HCT116 (cell line): ENCODE results near the gene DAO. TPM values are rescaled to one million over a fixed set of nuclear protein-coding genes. Genes with fewer than 3 reads are reported as not detected.

Experiments used
- ATAC-seq: fragments of 200-7000 bp; cut with Tn5 transposase; 2 replicates; pipeline ENCODE4 v1.9.1; 2020; ENCODE audit warnings: mild to moderate bottlenecking, moderate library complexity
- BruUV-seq: library from RNA; stranded (reverse); fragments of 400-500 nt; replicated peaks from 2 replicates; lab custom pipeline; 2021; lab: Mats Ljungman, UMichigan
- CTCF ChIA-PET: fragments of 300-600 bp; sonication (Branson Sonifier 250); formaldehyde crosslinking; loops from one replicate; lab custom pipeline; 2021; ENCODE audit warnings: antibody characterized with exemption; lab: Charles Lee
- POLR2A ChIA-PET: fragments of 300-600, 350-600 bp; sonication (Branson Sonifier 250); formaldehyde crosslinking; loops from one replicate; lab custom pipeline; 2021; ENCODE audit warnings: antibody characterized with exemption; lab: Charles Lee
- RAD21 ChIA-PET, 2 experiments: fragments of 300-600 bp; sonication (Branson Sonifier 250); formaldehyde crosslinking; loops; one replicate each; lab custom pipeline; 2023; ENCODE audit warnings: low total read pairs in 2 of 2; ENCODE audit not compliant: uncharacterized antibody in 2 of 2, unreplicated experiment in 2 of 2, low non-redundant PET in 1 of 2; lab: Charles Lee
- DNase-seq: peaks from one replicate; pipeline ENCODE4 v3.0.0-alpha.2; 2010; ENCODE audit warnings: low read depth, low spot score
- H2AFZ ChIP-seq: fragments of 200-600 bp; shearing (Covaris generic), sonication (generic); 2 replicates; pipeline ENCODE4 v1.6.1; 2017; ENCODE audit warnings: low read depth, mixed run types, mixed read lengths, antibody characterized with exemption, low read length; ENCODE audit not compliant: poor library complexity, severe bottlenecking
- H3K27ac ChIP-seq: 2 replicates; pipeline ENCODE4 v1.5.1; 2012; ENCODE audit warnings: low read depth, low read length
- H3K27me3 ChIP-seq: fragments of 200-600 bp; sonication (generic); 2 replicates; pipeline ENCODE4 v1.6.1; 2016; ENCODE audit warnings: mixed run types, low read length, mixed read lengths; ENCODE audit not compliant: insufficient read depth
- H3K36me3 ChIP-seq, 2 experiments: fragments of 200-500 bp in 1 of 2; fragments of 200-600 bp in 1 of 2; sonication (Bioruptor generic) in 1 of 2; sonication (generic) in 1 of 2; 2 replicates each; pipeline versions ENCODE4 v1.5.1 to v1.6.1; 2014 to 2016; ENCODE audit warnings: low read length in 2 of 2, inconsistent platforms in 1 of 2, mixed read lengths in 1 of 2, mixed run types in 1 of 2; ENCODE audit not compliant: insufficient read depth in 2 of 2, control insufficient read depth in 1 of 2
- H3K4me1 ChIP-seq, 2 experiments: fragments of 200-600 bp in 1 of 2; sonication (generic) in 1 of 2; 2 replicates each; pipeline versions ENCODE4 v1.5.1 to v1.6.1; 2012 to 2017; ENCODE audit warnings: low read length in 2 of 2, inconsistent platforms in 1 of 2, mild to moderate bottlenecking in 1 of 2, mixed read lengths in 1 of 2, mixed run types in 1 of 2, moderate library complexity in 1 of 2; ENCODE audit not compliant: insufficient read depth in 2 of 2, control insufficient read depth in 1 of 2
- H3K4me2 ChIP-seq: fragments of 200-600 bp; sonication (generic); 2 replicates; pipeline ENCODE4 v1.6.1; 2017; ENCODE audit warnings: mixed run types, low read length, mixed read lengths
- H3K4me3 ChIP-seq, 2 experiments: fragments of 200-600 bp in 1 of 2; sonication (generic) in 1 of 2; replicated peaks in 1 of 2; 2 replicates each; pipeline ENCODE4 v1.5.1; 2011 to 2016; ENCODE audit warnings: low read length in 2 of 2, control low read depth in 1 of 2, low read depth in 1 of 2, mild to moderate bottlenecking in 1 of 2, mixed read lengths in 1 of 2, mixed run types in 1 of 2
- H3K79me2 ChIP-seq: fragments of 200-600 bp; sonication (generic); 2 replicates; pipeline ENCODE4 v1.6.1; 2017; ENCODE audit warnings: mild to moderate bottlenecking, mixed run types, low read length, moderate library complexity, mixed read lengths; ENCODE audit not compliant: insufficient read depth
- H3K9ac ChIP-seq: fragments of 200-600 bp; sonication (generic); 2 replicates; pipeline ENCODE4 v1.6.1; 2016; ENCODE audit warnings: low read length, mixed read lengths
- H3K9me2 ChIP-seq: fragments of 200-600 bp; sonication (generic), shearing (Covaris generic); 2 replicates; pipeline ENCODE4 v1.6.1; 2017; ENCODE audit warnings: mixed run types, mild to moderate bottlenecking, moderate library complexity; ENCODE audit not compliant: insufficient read depth
- H3K9me3 ChIP-seq, 2 experiments: fragments of 200-500 bp in 1 of 2; fragments of 200-600 bp in 1 of 2; sonication (Bioruptor generic) in 1 of 2; sonication (generic) in 1 of 2; 2 replicates each; pipeline ENCODE4 v1.6.1; 2014 to 2017; ENCODE audit warnings: low read length in 2 of 2, mixed read lengths in 2 of 2, inconsistent platforms in 1 of 2, low read depth in 1 of 2, mild to moderate bottlenecking in 1 of 2, mixed run types in 1 of 2, moderate library complexity in 1 of 2; ENCODE audit not compliant: control insufficient read depth in 1 of 2, insufficient read depth in 1 of 2
- H4K20me1 ChIP-seq: fragments of 200-600 bp; sonication (generic), shearing (Covaris generic); 2 replicates; pipeline ENCODE4 v1.6.1; 2017; ENCODE audit warnings: mixed run types, mild to moderate bottlenecking, moderate library complexity; ENCODE audit not compliant: insufficient read depth
- CBX3 ChIP-seq: IDR thresholded peaks from 2 replicates; pipeline ENCODE4 v1.6.1; 2012; ENCODE audit warnings: low read depth
- CEBPB ChIP-seq: IDR thresholded peaks from 2 replicates; pipeline ENCODE4 v1.6.1; 2012; ENCODE audit warnings: low read depth
- CTCF ChIP-seq, 3 experiments: fragments of 200-600 bp in 1 of 3; sonication (generic) in 1 of 3; IDR thresholded peaks in 2 of 3; conservative IDR thresholded peaks in 1 of 3; 2 replicates each; pipeline ENCODE4 v1.5.1; 2012 to 2017; ENCODE audit warnings: low read depth in 2 of 3, low read length in 2 of 3, antibody characterized with exemption in 1 of 3, borderline replicate concordance in 1 of 3, control low read depth in 1 of 3, mild to moderate bottlenecking in 1 of 3, mixed read lengths in 1 of 3, mixed run types in 1 of 3, moderate library complexity in 1 of 3; ENCODE audit not compliant: insufficient read depth in 1 of 3
- EGR1 ChIP-seq: IDR thresholded peaks from 2 replicates; pipeline ENCODE4 v1.6.1; 2012; ENCODE audit warnings: low read depth
- ELF1 ChIP-seq: IDR thresholded peaks from 2 replicates; pipeline ENCODE4 v1.6.1; 2012; ENCODE audit warnings: low read depth, borderline replicate concordance
- EZH2 ChIP-seq: fragments of 200-600 bp; sonication (generic); IDR thresholded peaks from 2 replicates; pipeline ENCODE4 v1.6.1; 2017; ENCODE audit warnings: antibody characterized with exemption, mixed run types
- EZH2phosphoT487 ChIP-seq: fragments of 200-600 bp; IDR thresholded peaks from 2 replicates; pipeline ENCODE4 v1.6.1; 2018; ENCODE audit warnings: antibody characterized with exemption, borderline replicate concordance
- POLR2A ChIP-seq: IDR thresholded peaks from 2 replicates; pipeline ENCODE4 v1.7.0; 2011; ENCODE audit warnings: borderline replicate concordance; ENCODE audit not compliant: insufficient read depth, insufficient read length; ENCODE audit errors: extremely low read depth
- POLR2AphosphoS5 ChIP-seq: IDR thresholded peaks from 2 replicates; pipeline ENCODE4 v1.6.1; 2011; ENCODE audit warnings: mild to moderate bottlenecking, low read depth, low read length, moderate library complexity
- REST ChIP-seq: IDR thresholded peaks from 2 replicates; pipeline ENCODE4 v1.6.1; 2012; ENCODE audit warnings: low read depth
- SIN3A ChIP-seq: IDR thresholded peaks from 2 replicates; pipeline ENCODE4 v1.6.1; 2012; ENCODE audit warnings: low read depth
- SP1 ChIP-seq: IDR thresholded peaks from 2 replicates; pipeline ENCODE4 v1.6.1; 2012; ENCODE audit warnings: low read depth
- SRF ChIP-seq: IDR thresholded peaks from 2 replicates; pipeline ENCODE4 v1.6.1; 2012; ENCODE audit warnings: low read depth
- TCF7L2 ChIP-seq: IDR thresholded peaks from 2 replicates; pipeline ENCODE4 v1.7.0; 2011; ENCODE audit warnings: borderline replicate concordance, inconsistent platforms; ENCODE audit not compliant: insufficient read depth, insufficient read length; ENCODE audit errors: extremely low read depth
- YY1 ChIP-seq: IDR thresholded peaks from 2 replicates; pipeline ENCODE4 v1.6.1; 2011; ENCODE audit warnings: low read length, low read depth, moderate library complexity, mild to moderate bottlenecking; ENCODE audit not compliant: insufficient replicate concordance; ENCODE audit errors: extremely low read depth
- intact Hi-C: fragments of 100-400 bp; cut with micrococcal nuclease; formaldehyde crosslinking; loops from 2 replicates; pipeline ENCODE4 v1.10.0; 2022
- total RNA-seq: library from RNA; stranded (reverse); gene quantifications from one replicate; pipeline ENCODE4 v1.2.1, GENCODE V29; 2021; ENCODE audit not compliant: unreplicated experiment

Gene DAO
- total RNA-seq, 1 experiment from 2014 or later: not detected

GRCh38 chr12:108855284-108856169 lies 24.4 kb upstream of the DAO start:
- Histone ChIP-seq H3K4me3 (peak overlapping the region; percentile 86 to 99), H3K4me2 (peak overlapping the region; percentile 86), H3K79me2 (peaks cover 66% of the 10 kb centered on the region)
- CTCF ChIA-PET: no interaction called here
- TF ChIP-seq SRF (no peak), EGR1 (no peak), CBX3 (no peak), TCF7L2 (no peak), EZH2 (no peak), YY1 (no peak), EZH2phosphoT487 (no peak), REST (no peak), CTCF (IDR thresholded peaks at IDR 0.05 in 2 of 3, conservative IDR thresholded peaks at IDR 0.05 in 1 of 3; ENCODE audit: borderline replicate concordance in 1 of 3, insufficient read depth in 1 of 3, low read depth in 2 of 3, low read length in 2 of 3) (no peak), SP1 (no peak), POLR2A (no peak), SIN3A (no peak), CEBPB (no peak), ELF1 (no peak), POLR2AphosphoS5 (no peak)
- TF ChIP-seq, all 23 proteins: peak for 0
- Histone ChIP-seq H3K9me3 (no peaks in the 10 kb centered on the region), H4K20me1 (no peaks in the 10 kb centered on the region), H3K9me2 (no peaks in the 10 kb centered on the region), H3K4me1 (peaks cover 59 to 83% of the 10 kb centered on the region in 2 experiments), H3K36me3 (peaks cover 6 to 26% of the 10 kb centered on the region in 2 experiments), H2AFZ (no peak overlapping the region), H3K9ac (peak overlapping the region; percentile 99), H3K27me3 (no peaks in the 10 kb centered on the region), H3K27ac (peak overlapping the region; percentile 92)
- ATAC-seq (no peak), DNase-seq (no peak)
- RAD21 ChIA-PET: no interaction called here
- intact Hi-C loops: loop anchor here (2.0 kb wide), 1 partner anchor 293 kb away; the partner anchor contains the start of gene ISCU
- POLR2A ChIA-PET: no interaction called here
- BruUV-seq: TSS peak; percentile 38
